ENCODE data around the gene R3HDM1. TPM values are rescaled to one million over a fixed set of nuclear protein-coding genes. Genes with fewer than 3 reads are reported as not detected.

Gene R3HDM1
- total RNA-seq, 2 experiments from 2014 or later: 66.5 to 75.8 TPM

DNA sequence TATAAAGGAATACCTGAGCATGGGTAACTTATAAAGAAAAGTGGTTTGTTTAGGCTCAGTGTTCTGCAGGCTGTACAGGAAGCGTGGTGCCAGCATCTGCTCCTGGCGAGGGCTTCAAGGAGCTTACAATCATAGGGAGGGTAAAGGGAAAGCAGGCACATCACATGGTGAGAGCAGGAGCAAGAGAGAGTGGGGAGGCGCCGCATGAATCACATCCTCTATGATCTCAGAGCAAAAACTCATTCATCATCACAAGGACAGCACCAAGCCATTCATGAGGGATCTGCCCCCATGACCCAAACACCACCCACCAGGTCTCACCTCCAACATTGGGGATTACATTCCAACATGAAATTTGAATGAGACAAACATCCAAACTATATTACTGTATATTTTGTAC is 32.5 kb downstream of the R3HDM1 start:
- intact Hi-C loops (cut with micrococcal nuclease): no loop called here
- Mint-ChIP-seq H3K27me3 (no peaks in the 10 kb centered on the region), H3K36me3 (ENCODE audit: low read depth) (peaks cover 15% of the 10 kb centered on the region), H3K4me1 (ENCODE audit: low read depth) (peaks cover 12% of the 10 kb centered on the region), H3K4me3 (no peak overlapping the region), H3K27ac (no peak overlapping the region), H3K9me3 (peaks cover 2% of the 10 kb centered on the region)
- ChIA-PET POLR2A (no interaction called here), CTCF (no interaction called here)
- TF ChIP-seq, protein P1, sequence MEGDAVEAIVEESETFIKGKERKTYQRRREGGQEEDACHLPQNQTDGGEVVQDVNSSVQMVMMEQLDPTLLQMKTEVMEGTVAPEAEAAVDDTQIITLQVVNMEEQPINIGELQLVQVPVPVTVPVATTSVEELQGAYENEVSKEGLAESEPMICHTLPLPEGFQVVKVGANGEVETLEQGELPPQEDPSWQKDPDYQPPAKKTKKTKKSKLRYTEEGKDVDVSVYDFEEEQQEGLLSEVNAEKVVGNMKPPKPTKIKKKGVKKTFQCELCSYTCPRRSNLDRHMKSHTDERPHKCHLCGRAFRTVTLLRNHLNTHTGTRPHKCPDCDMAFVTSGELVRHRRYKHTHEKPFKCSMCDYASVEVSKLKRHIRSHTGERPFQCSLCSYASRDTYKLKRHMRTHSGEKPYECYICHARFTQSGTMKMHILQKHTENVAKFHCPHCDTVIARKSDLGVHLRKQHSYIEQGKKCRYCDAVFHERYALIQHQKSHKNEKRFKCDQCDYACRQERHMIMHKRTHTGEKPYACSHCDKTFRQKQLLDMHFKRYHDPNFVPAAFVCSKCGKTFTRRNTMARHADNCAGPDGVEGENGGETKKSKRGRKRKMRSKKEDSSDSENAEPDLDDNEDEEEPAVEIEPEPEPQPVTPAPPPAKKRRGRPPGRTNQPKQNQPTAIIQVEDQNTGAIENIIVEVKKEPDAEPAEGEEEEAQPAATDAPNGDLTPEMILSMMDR (IDR thresholded peaks at IDR 0.05): no peak
- ATAC-seq: peak; percentile 66
- DNase-seq: peak; percentile 34

DNA sequence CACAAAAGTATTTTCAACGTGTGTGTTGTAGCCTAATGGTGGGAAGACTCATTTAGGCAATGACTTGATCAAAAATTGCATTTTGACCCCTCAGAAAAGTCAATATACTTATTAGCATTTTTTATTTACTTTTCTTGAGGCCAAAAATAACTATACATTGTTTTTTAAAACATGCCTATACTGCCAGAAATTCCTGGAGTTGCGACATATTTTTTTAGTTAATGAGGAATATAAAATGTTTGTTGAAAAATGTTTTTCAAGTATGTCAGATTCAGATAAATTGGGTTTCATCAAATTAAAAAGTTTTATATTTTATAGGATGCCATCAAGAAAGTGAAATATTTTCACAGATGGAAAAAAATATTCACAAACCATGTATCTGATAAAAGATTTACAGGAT is 39.6 kb downstream of the R3HDM1 start:
- peaks cover 11% of the 10 kb centered on the region for H3K36me3 Mint-ChIP-seq (ENCODE audit: low read depth)
- H3K4me3 Mint-ChIP-seq: no peak overlapping the region
- intact Hi-C loops (cut with micrococcal nuclease): no loop called here
- POLR2A ChIA-PET: interaction anchor here (1.6 kb wide), 1 partner anchor 87 kb away, joined by 4 read pairs; no protein-coding TSS in a partner anchor
- TF ChIP-seq, protein P1 (IDR thresholded peaks at IDR 0.05): no peak
- no peaks in the 10 kb centered on the region for H3K9me3 Mint-ChIP-seq
- ATAC-seq (no peak), DNase-seq (no peak)
- H3K4me1 Mint-ChIP-seq (ENCODE audit: low read depth): no peaks in the 10 kb centered on the region
- no peak overlapping the region for H3K27ac Mint-ChIP-seq
- CTCF ChIA-PET: interaction anchor here (1.2 to 2.2 kb wide), 2 partner anchors 139 to 582 kb away, joined by 3 to 6 read pairs; no protein-coding TSS in a partner anchor
- H3K27me3 Mint-ChIP-seq: no peaks in the 10 kb centered on the region

DNA sequence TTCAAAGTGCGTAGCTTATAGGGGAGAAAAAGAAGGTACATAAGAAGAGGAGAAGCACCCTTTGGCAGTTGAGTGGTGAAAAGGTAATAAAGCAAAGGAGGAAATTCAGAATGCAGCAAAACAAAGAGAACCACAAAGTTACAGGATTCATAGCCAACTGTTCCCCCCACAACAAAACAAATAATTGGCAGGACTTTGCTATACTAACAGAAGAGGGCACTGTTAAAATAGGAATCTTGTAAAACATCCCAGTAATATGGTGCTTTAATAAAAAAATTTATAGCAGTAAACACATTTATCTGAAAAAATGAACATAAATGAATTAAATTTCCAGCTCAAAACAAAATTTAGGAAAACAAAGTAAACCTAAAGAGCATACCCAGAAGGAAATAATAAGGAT is 42.3 kb downstream of the R3HDM1 start:
- intact Hi-C loops (cut with micrococcal nuclease): no loop called here
- peaks cover 13% of the 10 kb centered on the region for H3K36me3 Mint-ChIP-seq (ENCODE audit: low read depth)
- H3K4me1 Mint-ChIP-seq (ENCODE audit: low read depth): peaks cover 2% of the 10 kb centered on the region
- DNase-seq (no peak), ATAC-seq (no peak)
- H3K27me3 Mint-ChIP-seq: no peaks in the 10 kb centered on the region
- ChIA-PET CTCF (interaction anchor here (0.6 to 2.0 kb wide), 4 partner anchors 12 to 461 kb away, joined by 3 to 7 read pairs (median 6); no protein-coding TSS in a partner anchor), POLR2A (no interaction called here)
- no peak overlapping the region for H3K27ac Mint-ChIP-seq
- TF ChIP-seq, protein P1 (IDR thresholded peaks at IDR 0.05): no peak
- no peak overlapping the region for H3K4me3 Mint-ChIP-seq
- no peaks in the 10 kb centered on the region for H3K9me3 Mint-ChIP-seq

DNA sequence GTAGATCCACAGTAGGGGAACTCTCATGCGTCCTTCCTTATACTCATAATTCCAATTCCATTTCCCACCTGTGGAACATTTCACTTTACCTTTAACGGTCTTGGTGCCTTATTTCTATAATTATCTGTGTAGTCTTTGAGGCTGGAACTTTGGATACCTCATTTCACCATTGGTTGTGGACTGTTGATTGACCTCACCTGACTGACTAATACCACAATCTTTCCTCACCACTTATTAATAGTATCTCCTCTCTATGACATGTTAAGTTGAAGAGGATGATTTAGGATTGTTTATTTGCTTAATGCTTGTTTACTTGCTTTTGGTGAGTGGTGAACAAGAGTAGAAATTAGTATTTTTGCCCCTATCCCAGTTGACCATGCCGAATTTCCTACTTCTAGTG is 50.0 kb downstream of the R3HDM1 start:
- Mint-ChIP-seq H3K9me3 (no peaks in the 10 kb centered on the region), H3K4me3 (no peak overlapping the region), H3K36me3 (ENCODE audit: low read depth) (peaks cover 2% of the 10 kb centered on the region), H3K27me3 (no peaks in the 10 kb centered on the region), H3K27ac (no peak overlapping the region), H3K4me1 (ENCODE audit: low read depth) (peaks cover 7% of the 10 kb centered on the region)
- ChIA-PET CTCF (interaction anchor here (0.5 to 1.2 kb wide), 4 partner anchors 9 to 130 kb away, joined by 3 read pairs; no protein-coding TSS in a partner anchor), POLR2A (no interaction called here)
- DNase-seq: no peak
- no peak for ATAC-seq
- TF ChIP-seq, protein P1 (IDR thresholded peaks at IDR 0.05): no peak
- intact Hi-C loops (cut with micrococcal nuclease): no loop called here

DNA sequence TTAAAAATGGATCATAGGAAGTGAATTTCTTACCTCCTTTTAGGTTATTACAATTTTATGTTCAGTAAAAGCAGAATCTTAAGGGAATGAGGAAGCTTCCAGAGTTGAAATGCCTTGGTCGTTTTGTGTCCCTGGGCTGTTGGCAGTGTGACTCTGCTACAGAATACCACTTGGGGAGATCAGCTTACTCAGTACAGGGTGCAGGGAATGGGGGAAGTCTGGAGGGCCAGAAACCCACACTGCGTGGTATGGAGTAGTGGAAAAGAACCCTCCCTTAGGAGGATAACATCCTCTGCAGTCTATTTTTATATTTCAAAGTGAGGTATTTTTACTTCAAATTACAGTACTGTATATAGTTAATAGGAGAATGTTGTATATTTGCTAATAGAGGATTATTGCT is 51.1 kb downstream of the R3HDM1 start:
- ATAC-seq (no peak), DNase-seq (no peak)
- POLR2A ChIA-PET: no interaction called here
- TF ChIP-seq, protein P1 (IDR thresholded peaks at IDR 0.05): no peak
- H3K27ac Mint-ChIP-seq: no peak overlapping the region
- CTCF ChIA-PET: no interaction called here
- H3K36me3 Mint-ChIP-seq (ENCODE audit: low read depth): peaks cover 2% of the 10 kb centered on the region
- H3K4me3 Mint-ChIP-seq: no peak overlapping the region
- intact Hi-C loops (cut with micrococcal nuclease): no loop called here
- no peaks in the 10 kb centered on the region for H3K9me3 Mint-ChIP-seq
- no peaks in the 10 kb centered on the region for H3K27me3 Mint-ChIP-seq
- peaks cover 9% of the 10 kb centered on the region for H3K4me1 Mint-ChIP-seq (ENCODE audit: low read depth)

Data from activated CD8-positive, alpha-beta T cell treated with anti-CD3 and anti-CD28 coated beads for 36 hours (primary cell).